Left ventricle myocardium inferior (tissue), 1 donor: ENCODE measurements around the gene TOX3. TPM values are rescaled to one million over a fixed set of nuclear protein-coding genes. Genes with fewer than 3 reads are reported as not detected.

Experiments used
- DNase-seq: peaks from one replicate; pipeline ENCODE4 v3.0.0-alpha.2; 2020
- H3K27ac ChIP-seq: fragments of 200-600 bp; replicated peaks from 2 replicates; pipeline ENCODE4 v1.8.0; 2021
- H3K27me3 ChIP-seq: fragments of 200-600 bp; 2 replicates; pipeline ENCODE4 v1.8.0; 2021; ENCODE audit warnings: low read depth
- H3K36me3 ChIP-seq: fragments of 200-600 bp; 2 replicates; pipeline ENCODE4 v1.8.0; 2021
- H3K4me1 ChIP-seq: fragments of 200-600 bp; 2 replicates; pipeline ENCODE4 v1.8.0; 2021
- H3K4me3 ChIP-seq: fragments of 200-600 bp; 2 replicates; pipeline ENCODE4 v1.8.0; 2021; ENCODE audit warnings: mild to moderate bottlenecking, moderate library complexity
- H3K9me3 ChIP-seq: fragments of 200-600 bp; replicated peaks from 2 replicates; pipeline ENCODE4 v1.8.0; 2021
- CTCF ChIP-seq: fragments of 200-600 bp; IDR thresholded peaks from 2 replicates; pipeline ENCODE4 v1.8.0; 2021; ENCODE audit warnings: antibody characterized with exemption, mild to moderate bottlenecking, borderline replicate concordance
- intact Hi-C: fragments of 100-400 bp; cut with micrococcal nuclease; formaldehyde crosslinking; loops from one replicate; pipeline ENCODE4 v1.11.0; 2022
- total RNA-seq: library from RNA; stranded (reverse); fragmentation: NEBNext Ultra II Directional; extraction: Animal tissue kit (Norgen Biotek cat#: 25700); gene quantifications from one replicate; pipeline ENCODE4 v1.2.1, GENCODE V29; 2021
- donor health status: DM: no; HTN: yes; CAD: no; lungs with severe emphysema.

Gene TOX3
- total RNA-seq, 1 donor from 2014 or later: not detected

GRCh38 chr16:52501746-52502145 is 45.2 kb downstream of the TOX3 start:
- DNase-seq: no peak
- no peaks in the 10 kb centered on the region for H3K27me3 ChIP-seq
- no peaks in the 10 kb centered on the region for H3K4me1 ChIP-seq
- intact Hi-C loops: no loop called here
- H3K4me3 ChIP-seq: no peak overlapping the region
- H3K9me3 ChIP-seq: no peaks in the 10 kb centered on the region
- H3K36me3 ChIP-seq: no peaks in the 10 kb centered on the region
- no peak overlapping the region for H3K27ac ChIP-seq
- TF ChIP-seq CTCF: no peak

- no peaks in the 10 kb centered on the region for H3K9me3 ChIP-seq
- H3K36me3 ChIP-seq: no peaks in the 10 kb centered on the region
- intact Hi-C loops: no loop called here
- TF ChIP-seq CTCF: no peak
- no peaks in the 10 kb centered on the region for H3K27me3 ChIP-seq
- no peak overlapping the region for H3K27ac ChIP-seq
- DNase-seq: no peak
- H3K4me1 ChIP-seq: no peaks in the 10 kb centered on the region
- H3K4me3 ChIP-seq: no peak overlapping the region
Observed at GRCh38 chr16:52500963-52501362, 46.0 kb downstream of the TOX3 start.

GRCh38 chr16:52499060-52499440 is 47.9 kb downstream of the TOX3 start:
- Histone ChIP-seq H3K4me1 (no peaks in the 10 kb centered on the region), H3K4me3 (no peak overlapping the region), H3K27me3 (no peaks in the 10 kb centered on the region), H3K27ac (no peak overlapping the region), H3K36me3 (no peaks in the 10 kb centered on the region), H3K9me3 (no peaks in the 10 kb centered on the region)
- DNase-seq: no peak
- no peak for TF ChIP-seq CTCF
- intact Hi-C loops: no loop called here

- Histone ChIP-seq H3K9me3 (no peaks in the 10 kb centered on the region), H3K27ac (no peak overlapping the region), H3K4me1 (no peaks in the 10 kb centered on the region), H3K27me3 (no peaks in the 10 kb centered on the region), H3K4me3 (no peak overlapping the region), H3K36me3 (no peaks in the 10 kb centered on the region)
- DNase-seq: no peak
- intact Hi-C loops: no loop called here
- no peak for TF ChIP-seq CTCF
Observed at GRCh38 chr16:52498328-52499059, 48.4 kb downstream of the TOX3 start.

GRCh38 chr16:52497067-52497816 is 49.7 kb downstream of the TOX3 start:
- DNase-seq: no peak
- H3K4me1 ChIP-seq: no peaks in the 10 kb centered on the region
- intact Hi-C loops: no loop called here
- no peak for TF ChIP-seq CTCF
- H3K36me3 ChIP-seq: no peaks in the 10 kb centered on the region
- no peak overlapping the region for H3K27ac ChIP-seq
- no peaks in the 10 kb centered on the region for H3K9me3 ChIP-seq
- H3K4me3 ChIP-seq: no peak overlapping the region
- H3K27me3 ChIP-seq: no peaks in the 10 kb centered on the region
